Astrocyte (in vitro differentiated cells and primary cell): ENCODE data around the gene ABHD16B.

Experiments
- CTCF ChIP-seq: IDR thresholded peaks from 2 replicates; pipeline ENCODE4 v1.5.1; 2011; ENCODE audit warnings: low read depth, mild to moderate bottlenecking, inconsistent platforms, low read length, moderate library complexity; ENCODE audit not compliant: insufficient read depth
- EZH2 ChIP-seq: IDR thresholded peaks from 2 replicates; pipeline ENCODE4 v1.6.1; 2012; ENCODE audit warnings: mild to moderate bottlenecking, low read length, inconsistent platforms; ENCODE audit not compliant: insufficient read depth

GRCh38 chr20:63895952-63896263 lies 34.6 kb downstream of the ABHD16B start:
- TF ChIP-seq CTCF (no peak), EZH2 (no peak)
